ENCODE results near the gene USP33. TPM values are rescaled to one million over a fixed set of nuclear protein-coding genes. Genes with fewer than 3 reads are reported as not detected.

USP33 gene
- total RNA-seq, result 91.9 and 98.1 TPM in 2 replicates

DNA sequence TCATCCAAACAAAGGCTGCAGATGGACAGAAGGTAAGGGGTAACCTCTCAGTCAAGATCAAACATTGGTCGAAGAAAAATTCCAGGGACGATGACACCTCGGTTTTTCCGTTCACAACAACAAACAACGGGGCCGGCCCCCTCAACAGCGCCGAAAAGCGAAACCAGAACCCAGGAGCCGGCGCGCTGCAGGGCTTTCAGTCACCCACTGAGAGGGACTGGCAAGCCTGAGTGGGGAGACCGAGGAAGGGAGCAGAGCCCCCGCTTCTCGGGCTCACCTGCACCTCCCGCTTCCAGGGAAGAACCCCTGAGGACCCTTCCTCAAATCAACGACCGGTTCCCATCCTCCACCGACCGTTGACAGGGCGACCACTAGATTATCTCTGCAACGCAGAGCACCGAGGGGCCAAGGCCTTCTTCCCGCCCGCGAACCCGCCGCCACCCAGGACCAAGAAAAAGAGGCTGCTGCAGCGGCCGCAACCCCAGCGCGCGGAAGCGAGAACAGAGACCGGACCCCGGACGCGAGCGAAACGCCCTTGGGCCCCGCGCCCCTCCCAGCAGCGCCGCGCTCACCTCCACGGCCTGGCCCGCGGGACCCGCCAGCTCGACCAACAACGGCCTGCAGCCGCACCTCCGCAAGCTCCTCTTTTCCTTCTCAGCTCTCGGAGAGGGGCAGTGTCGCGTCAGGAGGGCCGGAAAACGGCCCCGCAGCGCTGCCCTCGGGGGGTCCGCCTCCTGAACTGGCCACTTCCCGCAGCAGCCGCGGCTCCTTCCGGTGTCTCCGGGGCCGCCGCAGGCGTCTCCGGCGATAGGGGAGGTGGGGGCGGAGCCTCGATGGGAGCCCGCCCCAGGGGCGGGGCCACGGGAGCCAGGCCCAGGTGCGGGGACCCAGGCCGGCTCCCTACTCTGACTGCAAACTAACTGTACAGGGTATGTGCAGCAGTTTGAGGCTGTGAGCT, at the start of gene USP33:
Gene USP33, minus strand, starts transcription at position 782 of the 958 bp plus-strand sequence. CDS start 18,155 bp downstream, outside the sequence.

GRCh38 chr1:77779529-77780281, 20.1 kb upstream of the USP33 start, which contains the start of gene MIGA1:
Gene MIGA1 (plus strand): TSS chr1:77779649. CDS start chr1:77783253, 3,604 bp downstream.

DNA sequence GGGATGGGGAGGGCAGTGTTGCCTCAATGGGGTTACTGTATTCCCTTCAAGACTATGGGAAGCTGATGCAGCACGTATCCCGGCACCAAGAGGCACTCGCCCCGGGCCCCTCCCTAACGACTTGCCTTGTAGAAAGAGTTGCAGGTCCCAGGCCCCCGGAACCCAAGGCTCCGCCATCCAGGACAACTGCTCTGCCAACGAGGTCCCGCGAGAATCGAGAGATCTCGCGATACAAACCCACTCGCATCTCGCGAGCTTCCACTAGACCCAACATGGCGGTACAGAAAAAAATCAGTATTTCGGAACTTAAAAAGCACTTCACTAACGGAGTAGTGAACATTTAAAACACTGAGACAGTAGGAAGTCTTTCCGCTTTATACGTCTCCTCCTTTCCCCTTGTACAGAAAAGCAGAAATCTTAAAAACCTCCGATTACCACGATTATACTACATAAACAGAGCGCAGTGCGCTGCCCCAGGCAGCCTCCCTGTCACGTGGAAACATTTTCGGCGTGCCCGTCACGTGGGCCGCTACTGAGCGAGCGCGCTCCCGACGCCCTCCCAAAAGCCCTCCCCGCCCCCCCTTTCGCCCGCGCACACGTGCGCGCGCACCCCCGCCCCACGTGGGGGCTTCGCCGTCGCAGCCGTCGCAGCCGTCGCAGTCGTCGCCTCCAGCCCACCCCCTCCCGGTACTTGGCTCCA, 77.0 kb downstream of the USP33 start, which contains the start of gene ZZZ3:
Gene ZZZ3, minus strand, starts transcription at position 199 of the 700 bp plus-strand sequence. CDS start 49,304 bp downstream, outside the sequence.

Other genes with a start within 250 kb of the USP33 start
- 57.3 and 79.0 TPM in 2 replicates for gene ZZZ3, start 77.2 kb downstream of the USP33 start, total RNA-seq
- 10.7 and 13.9 TPM in 2 replicates for gene MIGA1, start 19.8 kb upstream of the USP33 start, total RNA-seq
- gene NEXN, start 128.8 kb upstream of the USP33 start, total RNA-seq, result 7.6 and 9.9 TPM in 2 replicates
- 92.2 and 149 TPM in 2 replicates for gene FUBP1, start 219.2 kb upstream of the USP33 start, total RNA-seq
- 29.4 and 37.7 TPM in 2 replicates for gene DNAJB4, start 245.1 kb upstream of the USP33 start, total RNA-seq